Thoracic aorta (tissue), 2 donors: ENCODE results near the gene VAMP2. TPM values are rescaled to one million over a fixed set of nuclear protein-coding genes. Genes with fewer than 3 reads are reported as not detected.

Experiments
- ATAC-seq: fragments of 150-250 bp; one replicate; pipeline ENCODE4 v1.8.0; 2017; ENCODE audit warnings: low read depth; ENCODE audit not compliant: insufficient number of reproducible peaks, low FRiP score
- DNase-seq: peaks from one replicate; pipeline ENCODE4 v3.0.0-alpha.2; 2020; ENCODE audit warnings: low spot score
- H3K27ac ChIP-seq, 2 donors: fragments of 200-600 bp; sonication (generic); 1 replicate in 1 of 2; 2 replicates in 1 of 2; pipeline ENCODE4 v1.5.1; 2016; ENCODE audit warnings: mild to moderate bottlenecking in 2 of 2, moderate library complexity in 2 of 2
- H3K27me3 ChIP-seq: fragments of 200-600 bp; sonication (generic); replicated peaks from 2 replicates; pipeline ENCODE4 v1.6.0; 2016; ENCODE audit warnings: mild to moderate bottlenecking; ENCODE audit not compliant: insufficient read depth
- H3K36me3 ChIP-seq: fragments of 200-600 bp; sonication (generic); one replicate; pipeline ENCODE4 v1.5.1; 2016
- H3K4me1 ChIP-seq, 2 donors: fragments of 200-600 bp; sonication (generic); 1 replicate in 1 of 2; 2 replicates in 1 of 2; pipeline versions ENCODE4 v1.5.1 to v1.6.0; 2016; ENCODE audit warnings: low read depth in 2 of 2, mild to moderate bottlenecking in 1 of 2; ENCODE audit not compliant: control insufficient read depth in 1 of 2
- H3K4me3 ChIP-seq: fragments of 200-600 bp; sonication (generic); 2 replicates; pipeline ENCODE4 v1.5.1; 2016; ENCODE audit warnings: mild to moderate bottlenecking
- H3K9me3 ChIP-seq: fragments of 200-600 bp; sonication (generic); 2 replicates; pipeline ENCODE4 v1.5.1; 2016
- total RNA-seq, 2 donors: library from RNA; depleted of rRNA; stranded (reverse); fragments of >200 nt; gene quantifications; one replicate each; pipeline versions ENCODE4 v1.1.0 to v1.2.3, GENCODE V29; 2016
- TF ChIP-seq, protein P1 (sequence below): fragments of 200-600 bp; sonication (generic); IDR thresholded peaks from one replicate; pipeline ENCODE4 v1.5.1; 2019; ENCODE audit warnings: antibody characterized with exemption

VAMP2 gene
- total RNA-seq, 2 donors from 2014 or later = 36.0 to 50.3 TPM

DNA sequence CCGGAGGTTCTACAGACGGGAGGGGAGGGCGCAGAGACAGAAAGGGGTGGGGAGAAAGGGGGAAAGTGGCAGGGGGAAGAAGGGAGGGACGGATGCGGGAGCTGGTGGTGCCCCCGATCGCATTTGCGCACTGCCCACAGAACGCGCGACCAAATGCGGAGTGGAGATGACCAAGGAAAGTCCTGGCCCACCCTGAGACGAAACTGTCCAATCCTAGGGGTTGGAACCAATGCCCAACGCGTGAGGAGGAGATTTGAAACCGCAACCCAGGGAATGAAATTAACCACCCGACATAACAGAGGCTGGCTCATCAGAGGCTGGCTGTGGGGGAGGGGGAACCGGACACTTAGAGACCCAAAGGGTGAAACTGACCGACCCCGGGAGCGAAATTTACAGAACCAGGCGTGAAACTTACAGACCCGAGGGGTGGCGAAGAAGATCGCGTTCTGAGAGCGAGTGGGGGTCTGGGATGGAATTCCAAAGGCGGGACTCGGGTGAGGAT lies 40.3 kb downstream of the VAMP2 start:
- no peaks in the 10 kb centered on the region for H3K27me3 ChIP-seq
- TF ChIP-seq, protein P1, sequence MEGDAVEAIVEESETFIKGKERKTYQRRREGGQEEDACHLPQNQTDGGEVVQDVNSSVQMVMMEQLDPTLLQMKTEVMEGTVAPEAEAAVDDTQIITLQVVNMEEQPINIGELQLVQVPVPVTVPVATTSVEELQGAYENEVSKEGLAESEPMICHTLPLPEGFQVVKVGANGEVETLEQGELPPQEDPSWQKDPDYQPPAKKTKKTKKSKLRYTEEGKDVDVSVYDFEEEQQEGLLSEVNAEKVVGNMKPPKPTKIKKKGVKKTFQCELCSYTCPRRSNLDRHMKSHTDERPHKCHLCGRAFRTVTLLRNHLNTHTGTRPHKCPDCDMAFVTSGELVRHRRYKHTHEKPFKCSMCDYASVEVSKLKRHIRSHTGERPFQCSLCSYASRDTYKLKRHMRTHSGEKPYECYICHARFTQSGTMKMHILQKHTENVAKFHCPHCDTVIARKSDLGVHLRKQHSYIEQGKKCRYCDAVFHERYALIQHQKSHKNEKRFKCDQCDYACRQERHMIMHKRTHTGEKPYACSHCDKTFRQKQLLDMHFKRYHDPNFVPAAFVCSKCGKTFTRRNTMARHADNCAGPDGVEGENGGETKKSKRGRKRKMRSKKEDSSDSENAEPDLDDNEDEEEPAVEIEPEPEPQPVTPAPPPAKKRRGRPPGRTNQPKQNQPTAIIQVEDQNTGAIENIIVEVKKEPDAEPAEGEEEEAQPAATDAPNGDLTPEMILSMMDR = no peak
- H3K4me1 ChIP-seq = peaks cover 55 to 70% of the 10 kb centered on the region in 2 donors
- H3K27ac ChIP-seq = no peak overlapping the region
- DNase-seq = no peak
- ATAC-seq = no peak
- H3K9me3 ChIP-seq = no peaks in the 10 kb centered on the region
- H3K36me3 ChIP-seq = no peaks in the 10 kb centered on the region
- peak overlapping the region; percentile 80 for H3K4me3 ChIP-seq

DNA sequence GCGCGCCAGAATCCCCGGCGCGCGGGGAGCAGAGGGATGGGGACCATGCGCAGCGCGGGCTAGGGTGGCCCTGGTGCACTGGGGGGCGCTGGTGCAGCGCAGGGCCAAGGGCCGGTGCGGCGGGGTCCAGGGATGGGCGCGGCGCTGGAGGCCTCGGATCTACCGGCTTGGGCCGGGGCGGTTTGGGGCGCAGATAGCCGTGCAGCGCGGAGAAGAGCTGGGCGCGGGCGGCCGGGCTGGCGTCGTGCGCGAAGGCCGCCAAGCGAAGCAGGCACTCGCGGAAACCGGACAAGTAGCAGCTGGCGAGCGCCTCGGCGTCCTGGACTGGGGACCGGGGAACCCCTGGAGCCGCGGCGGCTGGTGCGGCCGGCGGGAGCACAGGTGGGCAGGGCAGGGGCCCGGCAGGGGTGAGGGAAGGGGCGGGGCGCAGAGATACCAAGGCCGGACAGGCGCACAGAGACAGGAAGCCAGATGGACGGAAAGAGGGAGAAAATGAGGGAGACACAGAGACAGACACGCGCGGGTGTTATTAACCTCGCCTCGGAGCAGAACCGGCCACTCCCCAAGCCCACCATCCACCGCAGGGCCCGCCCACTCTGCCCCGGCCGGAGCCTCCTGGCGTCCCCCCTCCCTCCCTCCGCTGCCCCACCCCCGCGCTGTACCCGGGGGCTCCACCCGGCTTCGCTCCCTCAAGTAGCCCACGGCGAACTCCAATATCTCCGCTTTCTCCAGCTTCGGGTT lies 40.9 kb downstream of the VAMP2 start:
- TF ChIP-seq, protein P1 = peak; percentile 30
- no peak for ATAC-seq
- no peak overlapping the region for H3K27ac ChIP-seq
- no peak for DNase-seq
- H3K4me1 ChIP-seq = peaks cover 55 to 73% of the 10 kb centered on the region in 2 donors
- no peaks in the 10 kb centered on the region for H3K36me3 ChIP-seq
- peak overlapping the region; percentile 80 for H3K4me3 ChIP-seq
- peaks cover under 1% of the 10 kb centered on the region for H3K27me3 ChIP-seq
- no peaks in the 10 kb centered on the region for H3K9me3 ChIP-seq

DNA sequence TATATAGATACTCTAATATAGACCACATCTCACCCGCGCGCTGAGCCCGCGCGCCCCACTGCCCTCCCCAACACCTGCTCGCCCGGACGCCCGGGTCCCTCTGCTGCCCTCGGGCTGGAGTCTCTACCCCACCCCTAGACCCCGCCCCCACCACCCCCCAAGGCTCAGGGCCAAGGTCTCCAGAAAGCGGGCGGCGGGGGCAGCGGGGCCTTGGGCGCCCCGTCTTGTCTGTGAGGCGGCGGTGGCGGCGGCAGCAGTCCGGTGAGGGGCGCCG lies 41.4 kb downstream of the VAMP2 start:
- H3K27me3 ChIP-seq = peaks cover 6% of the 10 kb centered on the region
- ATAC-seq = no peak

GRCh38 chr17:8120520-8121406 lies 42.0 kb downstream of the VAMP2 start:
- peak overlapping the region; percentile 27 to 37 for H3K27ac ChIP-seq
- TF ChIP-seq, protein P1 = peak; percentile 25
- peaks cover 55 to 68% of the 10 kb centered on the region in 2 donors for H3K4me1 ChIP-seq
- H3K4me3 ChIP-seq = peak overlapping the region; percentile 80
- no peaks in the 10 kb centered on the region for H3K36me3 ChIP-seq
- no peak for DNase-seq
- H3K9me3 ChIP-seq = no peaks in the 10 kb centered on the region
- H3K27me3 ChIP-seq = peaks cover 12% of the 10 kb centered on the region
- ATAC-seq = no peak

More for the DNA sequence above, 41.4 kb downstream of the VAMP2 start:
- TF ChIP-seq, protein P1 = no peak
- Histone ChIP-seq H3K9me3 (no peaks in the 10 kb centered on the region), H3K4me1 (peaks cover 55 to 73% of the 10 kb centered on the region in 2 donors), H3K27ac (no peak overlapping the region), H3K4me3 (peak overlapping the region; percentile 80), H3K36me3 (no peaks in the 10 kb centered on the region)
- DNase-seq = no peak
